ENCODE results near the gene MBD3L3. TPM values are rescaled to one million over a fixed set of nuclear protein-coding genes. Genes with fewer than 3 reads are reported as not detected.
"Not testable (repeated sequence)": the region's sequence is repeated elsewhere in the genome, so short reads cannot be mapped to it uniquely, and the experiment has no call there.

MBD3L3 gene
- polyA plus RNA-seq, 3 donors = not detected

DNA sequence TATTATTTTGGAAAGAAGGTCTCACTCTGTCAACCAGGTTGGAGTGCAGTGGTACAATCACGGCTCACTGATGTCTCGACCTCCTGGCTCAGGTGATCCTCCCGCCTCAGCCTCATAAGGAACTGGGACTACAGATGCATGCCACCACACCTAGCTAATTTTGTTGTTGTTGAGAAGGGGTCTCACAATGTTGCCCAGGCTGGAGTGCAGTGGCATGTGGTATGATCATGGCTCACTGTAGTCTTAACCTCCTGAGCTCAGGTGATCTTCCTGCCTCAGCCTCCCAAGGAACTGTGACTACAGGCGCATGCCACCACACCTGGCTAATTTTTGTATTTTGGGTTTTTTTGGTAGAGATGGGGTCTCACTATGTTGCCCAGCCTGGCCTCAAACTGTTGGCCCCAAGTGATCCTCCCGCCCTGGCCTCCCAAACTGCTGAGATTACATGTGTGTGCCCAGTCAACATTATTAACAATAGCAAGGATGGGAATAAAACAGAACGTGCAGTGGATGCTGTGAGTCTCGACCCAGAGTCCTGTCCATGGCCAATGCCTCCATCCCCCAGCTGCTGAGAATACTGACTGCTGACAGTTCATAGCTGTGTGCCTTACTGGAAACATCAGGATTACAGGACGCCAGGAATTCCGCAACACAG lies 5.4 kb upstream of the MBD3L3 start:
- TF ChIP-seq, protein P1, sequence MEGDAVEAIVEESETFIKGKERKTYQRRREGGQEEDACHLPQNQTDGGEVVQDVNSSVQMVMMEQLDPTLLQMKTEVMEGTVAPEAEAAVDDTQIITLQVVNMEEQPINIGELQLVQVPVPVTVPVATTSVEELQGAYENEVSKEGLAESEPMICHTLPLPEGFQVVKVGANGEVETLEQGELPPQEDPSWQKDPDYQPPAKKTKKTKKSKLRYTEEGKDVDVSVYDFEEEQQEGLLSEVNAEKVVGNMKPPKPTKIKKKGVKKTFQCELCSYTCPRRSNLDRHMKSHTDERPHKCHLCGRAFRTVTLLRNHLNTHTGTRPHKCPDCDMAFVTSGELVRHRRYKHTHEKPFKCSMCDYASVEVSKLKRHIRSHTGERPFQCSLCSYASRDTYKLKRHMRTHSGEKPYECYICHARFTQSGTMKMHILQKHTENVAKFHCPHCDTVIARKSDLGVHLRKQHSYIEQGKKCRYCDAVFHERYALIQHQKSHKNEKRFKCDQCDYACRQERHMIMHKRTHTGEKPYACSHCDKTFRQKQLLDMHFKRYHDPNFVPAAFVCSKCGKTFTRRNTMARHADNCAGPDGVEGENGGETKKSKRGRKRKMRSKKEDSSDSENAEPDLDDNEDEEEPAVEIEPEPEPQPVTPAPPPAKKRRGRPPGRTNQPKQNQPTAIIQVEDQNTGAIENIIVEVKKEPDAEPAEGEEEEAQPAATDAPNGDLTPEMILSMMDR (IDR thresholded peaks at IDR 0.05) = no peak
- Histone ChIP-seq H3K79me2 (ENCODE audit: insufficient read depth, low read length) (no peaks in the 10 kb centered on the region), H3K4me2 (replicated peaks; ENCODE audit: extremely low read depth, low read length, poor library complexity, severe bottlenecking) (no peak overlapping the region), H3K4me3 (replicated peaks in 1 of 3; ENCODE audit: low read depth in 2 of 3, low read length in 3 of 3) (no peak overlapping the region), H3K27me3 (ENCODE audit: control insufficient read depth in 2 of 2, insufficient read depth in 2 of 2, low read length in 2 of 2) (no peaks in the 10 kb centered on the region), H2AFZ (ENCODE audit: insufficient read depth, low read depth, low read length, poor library complexity, severe bottlenecking) (no peak overlapping the region), H4K20me1 (ENCODE audit: insufficient read depth, low read length) (no peaks in the 10 kb centered on the region), H3K9me3 (replicated peaks in 1 of 2; ENCODE audit: control insufficient read depth in 1 of 2, insufficient read depth in 1 of 2, low read length in 2 of 2) (no peaks in the 10 kb centered on the region), H3K9ac (ENCODE audit: insufficient read depth, low read length, poor library complexity, severe bottlenecking) (no peak overlapping the region), H3K36me3 (replicated peaks in 1 of 2; ENCODE audit: control insufficient read depth in 1 of 2, insufficient read depth in 2 of 2, low read length in 2 of 2) (no peaks in the 10 kb centered on the region), H3K4me1 (ENCODE audit: control insufficient read depth in 1 of 2, insufficient read depth in 2 of 2, low read length in 2 of 2) (peaks cover 0 to 4% of the 10 kb centered on the region in 2 donors), H3K27ac (ENCODE audit: low read depth in 1 of 2, low read length in 2 of 2) (no peak overlapping the region)
- Mint-ChIP-seq H3K27me3 (ENCODE audit: low read depth in 3 of 3) (peaks cover 3 to 4% (median 3%) of the 10 kb centered on the region in 3 donors), H3K4me3 (no peak overlapping the region), H3K9me3 (peaks cover 0 to 6% (median 0%) of the 10 kb centered on the region in 7 donors), H3K4me1 (peaks cover 4% of the 10 kb centered on the region), H3K36me3 (no peaks in the 10 kb centered on the region), H3K27ac (no peak overlapping the region)
- DNase-seq = no peak
- intact Hi-C loops (cut with micrococcal nuclease) = no loop called here
- WGBS (ENCODE audit: insufficient coverage) = 99% methylated on average over 8 of the region's 9 CpGs

DNA sequence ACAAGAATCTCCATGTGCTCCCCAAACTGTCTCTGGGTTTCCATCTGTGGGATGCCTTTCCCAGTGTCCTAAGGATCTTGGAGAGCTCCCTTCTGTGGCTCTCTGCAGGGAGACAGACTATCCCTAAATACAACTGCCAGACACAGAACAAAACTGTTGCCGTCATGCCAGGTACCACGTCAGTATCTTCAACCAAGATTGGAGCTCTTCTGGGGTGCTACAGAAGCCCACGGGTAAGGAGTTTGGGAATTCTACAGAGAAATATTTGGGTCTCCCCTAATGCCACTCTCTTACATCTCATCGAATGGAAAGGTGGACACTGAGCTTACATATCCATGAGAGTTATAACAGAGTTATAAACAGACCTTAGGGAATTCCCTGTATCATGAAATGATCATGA lies 4.9 kb upstream of the MBD3L3 start:
- Histone ChIP-seq H3K4me3 (replicated peaks in 1 of 3; ENCODE audit: low read depth in 2 of 3, low read length in 3 of 3) (no peak overlapping the region), H3K36me3 (replicated peaks in 1 of 2; ENCODE audit: control insufficient read depth in 1 of 2, insufficient read depth in 2 of 2, low read length in 2 of 2) (no peaks in the 10 kb centered on the region), H3K4me1 (ENCODE audit: control insufficient read depth in 1 of 2, insufficient read depth in 2 of 2, low read length in 2 of 2) (no peaks in the 10 kb centered on the region), H4K20me1 (ENCODE audit: insufficient read depth, low read length) (no peaks in the 10 kb centered on the region), H2AFZ (ENCODE audit: insufficient read depth, low read depth, low read length, poor library complexity, severe bottlenecking) (no peak overlapping the region), H3K9me3 (replicated peaks in 1 of 2; ENCODE audit: control insufficient read depth in 1 of 2, insufficient read depth in 1 of 2, low read length in 2 of 2) (no peaks in the 10 kb centered on the region), H3K9ac (ENCODE audit: insufficient read depth, low read length, poor library complexity, severe bottlenecking) (no peak overlapping the region), H3K4me2 (replicated peaks; ENCODE audit: extremely low read depth, low read length, poor library complexity, severe bottlenecking) (no peak overlapping the region), H3K27ac (ENCODE audit: low read depth in 1 of 2, low read length in 2 of 2) (no peak overlapping the region), H3K27me3 (ENCODE audit: control insufficient read depth in 2 of 2, insufficient read depth in 2 of 2, low read length in 2 of 2) (no peaks in the 10 kb centered on the region), H3K79me2 (ENCODE audit: insufficient read depth, low read length) (no peaks in the 10 kb centered on the region)
- no peak overlapping the region for H3K4me3 Mint-ChIP-seq
- intact Hi-C loops (cut with micrococcal nuclease) = no loop called here
- no peak overlapping the region for H3K27ac Mint-ChIP-seq
- no peak for DNase-seq
- WGBS (ENCODE audit: insufficient coverage) = 100% methylated on average over 1 of the region's 4 CpGs
- H3K9me3 Mint-ChIP-seq = peaks cover 0 to 6% (median 0%) of the 10 kb centered on the region in 7 donors
- no peaks in the 10 kb centered on the region for H3K36me3 Mint-ChIP-seq
- H3K27me3 Mint-ChIP-seq (ENCODE audit: low read depth in 3 of 3) = peaks cover 3 to 4% (median 3%) of the 10 kb centered on the region in 3 donors
- TF ChIP-seq, protein P1 (IDR thresholded peaks at IDR 0.05) = no peak
- H3K4me1 Mint-ChIP-seq = peaks cover 1% of the 10 kb centered on the region

DNA sequence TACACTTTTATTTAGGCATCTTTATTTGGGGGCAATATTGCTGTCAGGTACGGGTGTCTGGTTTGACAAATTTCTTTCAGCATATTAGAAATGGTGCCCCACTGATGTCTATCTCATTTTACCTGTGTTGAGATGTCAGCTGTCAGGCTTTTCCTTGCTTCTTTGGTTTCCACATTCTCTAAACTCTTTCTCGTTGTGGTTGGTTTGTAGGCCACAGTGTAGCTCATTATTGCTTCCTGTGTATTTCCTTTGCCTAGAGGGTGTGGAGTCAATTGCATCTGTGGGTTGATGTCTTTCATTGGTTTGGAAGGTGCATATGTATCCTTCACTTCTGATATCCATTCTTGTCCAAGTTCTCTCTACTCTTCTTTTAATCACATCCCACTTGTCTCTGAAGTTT lies 1.5 kb upstream of the MBD3L3 start:
- H3K36me3 ChIP-seq (replicated peaks in 1 of 2; ENCODE audit: control insufficient read depth in 1 of 2, insufficient read depth in 2 of 2, low read length in 2 of 2); H3K4me2 ChIP-seq (replicated peaks; ENCODE audit: extremely low read depth, low read length, poor library complexity, severe bottlenecking); H2AFZ ChIP-seq (ENCODE audit: insufficient read depth, low read depth, low read length, poor library complexity, severe bottlenecking); H3K4me1 ChIP-seq (ENCODE audit: control insufficient read depth in 1 of 2, insufficient read depth in 2 of 2, low read length in 2 of 2); H3K36me3 Mint-ChIP-seq; H3K27me3 ChIP-seq (ENCODE audit: control insufficient read depth in 2 of 2, insufficient read depth in 2 of 2, low read length in 2 of 2); DNase-seq; H3K4me3 Mint-ChIP-seq; H3K27me3 Mint-ChIP-seq (ENCODE audit: low read depth in 3 of 3); H3K27ac Mint-ChIP-seq; H3K9ac ChIP-seq (ENCODE audit: insufficient read depth, low read length, poor library complexity, severe bottlenecking); intact Hi-C loops (cut with micrococcal nuclease); H3K4me3 ChIP-seq (replicated peaks in 1 of 3; ENCODE audit: low read depth in 2 of 3, low read length in 3 of 3); H3K27ac ChIP-seq (ENCODE audit: low read depth in 1 of 2, low read length in 2 of 2); H4K20me1 ChIP-seq (ENCODE audit: insufficient read depth, low read length); H3K9me3 ChIP-seq (replicated peaks in 1 of 2; ENCODE audit: control insufficient read depth in 1 of 2, insufficient read depth in 1 of 2, low read length in 2 of 2); H3K4me1 Mint-ChIP-seq; H3K79me2 ChIP-seq (ENCODE audit: insufficient read depth, low read length); H3K9me3 Mint-ChIP-seq: not testable (repeated sequence)
- WGBS (ENCODE audit: insufficient coverage) = no CpG with 5 or more reads among the region's 2 CpGs
